Mesodermal cell (in vitro differentiated cells): Measurements from ENCODE around the gene ABCA13.

Source experiments
- H3K27ac ChIP-seq: 2 replicates; pipeline ENCODE4 v1.7.0; 2013; ENCODE audit warnings: mild to moderate bottlenecking, low read depth, low read length, moderate library complexity; ENCODE audit not compliant: severe bottlenecking
- H3K36me3 ChIP-seq: 2 replicates; pipeline ENCODE4 v1.7.1; 2013; ENCODE audit warnings: mild to moderate bottlenecking, low read length, moderate library complexity; ENCODE audit not compliant: control insufficient read depth, insufficient read depth
- H3K4me1 ChIP-seq: one replicate; pipeline ENCODE4 v1.7.1; 2013; ENCODE audit warnings: mild to moderate bottlenecking, low read length; ENCODE audit not compliant: insufficient read depth, control insufficient read depth, poor library complexity, severe bottlenecking
- H3K4me3 ChIP-seq: 2 replicates; pipeline ENCODE4 v1.7.0; 2013; ENCODE audit warnings: low read length, control low read depth, mild to moderate bottlenecking; ENCODE audit not compliant: insufficient read depth, poor library complexity, severe bottlenecking; ENCODE audit errors: extremely low read depth
- H3K9me3 ChIP-seq: 2 replicates; pipeline ENCODE4 v1.7.1; 2013; ENCODE audit warnings: mild to moderate bottlenecking, low read length, moderate library complexity; ENCODE audit not compliant: control insufficient read depth
- WGBS, 2 experiments: methylation state at CpG; one replicate each; pipeline ENCODE4 v1.1.5; 2013; ENCODE audit warnings: missing lambda C conversion rate in 2 of 2; ENCODE audit not compliant: insufficient coverage in 2 of 2; 5-methylcytosine and 5-hydroxymethylcytosine counted together

ABCA13 gene

DNA sequence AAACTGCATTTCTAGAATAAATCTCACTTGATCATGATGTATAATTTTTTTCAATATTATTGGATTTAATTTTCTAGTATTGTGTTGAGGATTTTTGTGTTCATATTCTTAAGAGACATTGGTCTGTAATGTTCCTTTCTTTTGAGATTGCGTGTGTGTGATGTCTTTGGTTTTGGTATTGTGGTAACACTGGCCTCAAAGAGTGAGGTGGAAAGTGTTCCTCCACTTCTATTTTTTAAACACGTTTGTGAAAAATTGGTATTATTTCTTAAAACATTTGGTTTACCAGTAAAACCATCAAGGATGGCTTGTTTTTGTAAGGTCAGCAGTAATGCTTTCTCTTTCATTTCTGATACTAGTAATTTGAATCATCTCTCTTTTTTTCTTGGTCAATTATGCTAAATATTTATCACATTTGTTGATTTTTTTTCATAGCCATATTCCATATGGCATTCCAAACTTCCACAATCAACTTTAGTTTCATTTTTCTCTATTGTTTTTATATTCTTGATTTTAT lies 462.9 kb downstream of the ABCA13 start:
- no CpG with 5 or more reads among the region's 2 CpGs for WGBS, 2 experiments
- Histone ChIP-seq H3K4me1 (peaks cover 14% of the 10 kb centered on the region), H3K4me3 (no peak overlapping the region), H3K36me3 (no peaks in the 10 kb centered on the region), H3K9me3 (no peaks in the 10 kb centered on the region), H3K27ac (no peak overlapping the region)

DNA sequence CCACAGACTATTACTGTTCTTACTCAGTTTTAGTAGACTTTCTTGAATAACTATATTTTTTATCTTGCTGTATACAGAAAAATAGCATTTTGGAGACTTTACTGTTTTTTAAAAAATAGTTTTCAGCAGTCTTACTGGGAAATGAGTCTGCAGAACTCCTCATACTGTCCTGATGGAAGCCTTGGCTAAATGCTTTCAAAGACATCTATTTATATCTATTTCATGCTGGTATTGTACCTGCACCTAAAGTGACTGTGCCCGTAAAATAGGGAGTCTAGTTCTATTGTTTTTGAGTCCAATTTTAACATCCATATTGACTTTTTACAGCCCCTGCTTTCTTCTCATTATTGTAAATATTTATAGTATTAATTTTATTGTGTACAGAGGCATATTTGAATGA lies 464.5 kb downstream of the ABCA13 start:
- WGBS, 2 experiments = no CpG with 5 or more reads among the region's 1 CpG
- no peaks in the 10 kb centered on the region for H3K9me3 ChIP-seq
- H3K4me1 ChIP-seq = peaks cover 14% of the 10 kb centered on the region
- no peak overlapping the region for H3K27ac ChIP-seq
- H3K36me3 ChIP-seq = no peaks in the 10 kb centered on the region
- H3K4me3 ChIP-seq = no peak overlapping the region

DNA sequence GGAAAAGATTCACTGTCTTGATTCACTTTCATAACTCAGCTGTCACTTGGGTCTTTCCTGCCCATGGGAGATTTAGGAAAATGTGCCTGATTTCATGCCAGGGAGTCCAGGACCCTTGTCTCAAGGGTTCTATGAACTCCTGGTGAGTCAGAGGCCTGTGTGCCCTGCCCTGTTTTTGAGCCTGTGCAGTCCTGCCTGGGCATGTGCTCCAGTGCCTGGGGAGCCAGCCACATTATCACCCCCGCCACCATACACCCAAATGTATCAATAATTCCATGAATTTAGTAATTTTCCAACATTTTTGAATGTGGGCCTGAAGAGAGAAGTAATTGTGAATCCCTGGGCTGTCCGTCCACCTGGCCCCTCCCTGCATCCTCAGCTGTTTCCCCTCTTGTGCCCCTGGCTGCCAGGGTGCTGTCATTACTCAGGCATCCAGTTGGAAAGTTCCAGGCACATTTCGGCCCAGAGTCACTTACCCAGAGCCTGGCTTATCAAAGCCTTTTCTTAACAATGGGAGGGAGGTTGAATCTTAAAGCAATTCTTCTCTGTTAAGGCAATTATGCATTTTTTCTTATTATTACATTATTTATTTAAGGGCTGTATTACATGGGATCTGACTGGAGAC lies 465.2 kb downstream of the ABCA13 start:
- H3K4me1 ChIP-seq = peaks cover 14% of the 10 kb centered on the region
- peak overlapping the region; percentile 73 for H3K27ac ChIP-seq
- H3K36me3 ChIP-seq = no peaks in the 10 kb centered on the region
- H3K9me3 ChIP-seq = no peaks in the 10 kb centered on the region
- H3K4me3 ChIP-seq = no peak overlapping the region
- whole genome bisulfite sequencing, 2 experiments = no CpG with 5 or more reads among the region's 3 CpGs

DNA sequence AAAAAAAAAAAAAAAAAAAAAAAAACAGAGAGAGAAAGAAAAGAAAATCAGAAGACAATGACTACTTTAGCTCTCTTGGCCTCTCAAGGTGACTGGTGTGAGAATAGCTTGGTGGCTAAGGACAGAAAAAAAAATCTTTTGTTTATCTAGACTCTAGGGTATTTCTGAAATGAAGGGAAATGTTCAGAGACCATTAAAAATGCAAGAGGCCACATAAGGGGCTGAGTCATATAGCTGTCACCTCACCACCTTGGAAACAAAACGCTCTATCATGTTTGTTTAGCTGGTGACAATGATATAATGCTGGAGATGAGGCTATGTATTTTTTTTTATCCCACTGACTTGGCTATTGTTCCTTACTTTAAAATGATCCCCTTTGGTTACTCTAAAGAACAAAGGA lies 466.1 kb downstream of the ABCA13 start:
- Histone ChIP-seq H3K36me3 (no peaks in the 10 kb centered on the region), H3K9me3 (no peaks in the 10 kb centered on the region), H3K27ac (peak overlapping the region; percentile 73), H3K4me1 (peaks cover 14% of the 10 kb centered on the region), H3K4me3 (no peak overlapping the region)
- WGBS, 2 experiments = no CpG with 5 or more reads among the region's 1 CpG

DNA sequence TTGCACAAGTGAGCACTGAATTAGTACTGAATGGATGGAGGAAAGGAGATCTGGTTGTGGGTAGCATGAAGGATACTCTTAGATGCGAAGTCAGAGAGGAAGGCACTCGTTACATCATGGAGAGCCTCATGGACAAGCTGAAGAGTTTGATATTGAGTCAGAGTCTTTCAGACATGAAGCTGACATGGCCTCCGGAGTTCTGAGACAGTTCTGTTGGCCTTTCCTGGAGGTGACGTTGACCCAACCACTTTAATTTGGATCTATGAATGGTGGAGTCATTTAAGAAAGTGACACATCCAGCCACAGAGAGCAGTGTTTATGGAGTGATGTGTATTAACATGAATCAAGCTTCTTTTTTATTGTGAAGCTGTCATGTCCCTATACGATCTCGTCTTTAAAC lies 466.8 kb downstream of the ABCA13 start:
- H3K4me3 ChIP-seq = no peak overlapping the region
- WGBS, 2 experiments = 95 to 97% methylated on average over 5 to 6 of the region's 6 CpGs

DNA sequence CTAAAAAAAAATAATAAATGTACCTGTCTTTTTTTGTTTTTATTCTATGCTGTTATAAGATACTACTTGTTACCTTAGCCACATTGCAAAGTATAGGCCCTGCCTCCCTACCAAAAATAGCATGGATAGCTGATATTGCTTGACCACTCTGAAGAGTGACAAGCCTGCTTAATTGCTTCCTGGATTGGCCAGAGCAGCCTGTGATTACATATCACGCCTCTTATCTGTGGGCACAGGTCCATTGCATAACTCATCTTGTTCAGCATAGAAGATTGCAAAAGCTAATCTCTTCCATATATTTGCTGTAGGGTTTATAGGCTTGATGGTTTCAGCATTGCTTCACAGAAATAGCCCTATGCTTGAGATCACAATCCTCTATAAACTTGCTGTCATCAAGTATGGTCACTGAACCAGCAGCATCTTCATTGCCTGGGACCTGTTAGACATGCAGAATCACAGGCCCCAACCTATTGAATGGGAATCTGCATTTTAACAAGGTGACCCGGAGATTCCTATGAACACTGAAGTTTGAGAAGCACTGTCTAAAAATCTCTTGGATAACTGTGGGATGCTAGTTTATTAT lies 472.3 kb downstream of the ABCA13 start:
- H3K9me3 ChIP-seq = no peaks in the 10 kb centered on the region
- H3K27ac ChIP-seq = no peak overlapping the region
- WGBS, 2 experiments = 83 to 100% methylated on average over 1 to 2 of the region's 2 CpGs
- no peaks in the 10 kb centered on the region for H3K36me3 ChIP-seq
- no peak overlapping the region for H3K4me3 ChIP-seq
- no peaks in the 10 kb centered on the region for H3K4me1 ChIP-seq

More for the DNA sequence above, 466.8 kb downstream of the ABCA13 start:
- Histone ChIP-seq H3K4me1 (peaks cover 14% of the 10 kb centered on the region), H3K36me3 (no peaks in the 10 kb centered on the region), H3K27ac (no peak overlapping the region), H3K9me3 (no peaks in the 10 kb centered on the region)

DNA sequence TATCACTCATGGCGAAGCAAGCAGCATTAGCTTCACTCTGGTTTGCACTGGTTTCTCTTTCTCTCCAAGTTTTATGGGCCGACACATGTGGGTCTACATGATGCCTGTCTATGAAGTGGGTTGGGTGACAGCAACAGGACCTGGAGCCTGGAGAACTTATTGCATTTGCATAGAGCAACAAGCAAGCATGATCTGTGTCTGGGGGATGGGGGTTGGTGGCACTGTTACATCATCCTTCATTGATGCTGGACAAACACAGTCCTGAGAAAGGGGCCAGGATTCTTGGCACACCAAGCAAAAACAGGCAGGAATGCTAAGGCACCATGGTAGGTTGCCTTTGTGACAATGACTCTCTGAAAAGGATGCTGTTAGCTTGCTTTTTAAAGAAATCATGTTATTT lies 486.9 kb downstream of the ABCA13 start:
- Histone ChIP-seq H3K36me3 (no peaks in the 10 kb centered on the region), H3K9me3 (no peaks in the 10 kb centered on the region), H3K27ac (no peak overlapping the region), H3K4me3 (no peak overlapping the region), H3K4me1 (no peaks in the 10 kb centered on the region)
- WGBS, 2 experiments = 90 to 93% methylated on average over 1 to 2 of the region's 2 CpGs

DNA sequence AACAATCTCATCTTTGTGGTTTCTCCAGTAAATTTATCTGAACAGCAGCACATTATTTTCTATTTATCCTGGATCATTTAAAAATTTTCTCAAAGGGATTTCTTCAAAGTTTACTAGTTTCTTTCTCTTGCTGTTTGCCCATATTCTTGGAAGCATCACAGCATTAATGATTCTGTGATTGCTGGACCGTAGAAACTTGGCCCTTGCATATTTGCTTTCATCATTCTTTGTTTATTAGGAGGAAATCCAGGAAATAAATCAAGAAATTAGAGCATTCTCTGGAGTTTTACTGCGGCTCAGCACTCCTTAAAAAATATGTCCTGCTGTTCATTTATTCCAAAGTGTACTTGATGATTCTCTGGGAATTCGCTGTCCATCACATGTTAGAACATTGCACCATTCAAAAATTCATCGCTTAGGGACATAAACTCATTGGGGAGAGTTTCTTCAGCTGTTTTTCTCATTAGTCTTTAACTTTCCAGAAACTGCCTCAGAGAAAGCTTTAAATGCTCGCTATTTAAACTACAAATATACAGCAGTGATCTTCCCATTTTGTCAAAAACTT lies 489.1 kb downstream of the ABCA13 start:
- Histone ChIP-seq H3K27ac (no peak overlapping the region), H3K9me3 (no peaks in the 10 kb centered on the region), H3K4me3 (no peak overlapping the region), H3K36me3 (no peaks in the 10 kb centered on the region), H3K4me1 (no peaks in the 10 kb centered on the region)
- 94% methylated on average over 4 of the region's 5 CpGs; no CpG with 5 or more reads in 1 of the 2 experiments for WGBS, 2 experiments

DNA sequence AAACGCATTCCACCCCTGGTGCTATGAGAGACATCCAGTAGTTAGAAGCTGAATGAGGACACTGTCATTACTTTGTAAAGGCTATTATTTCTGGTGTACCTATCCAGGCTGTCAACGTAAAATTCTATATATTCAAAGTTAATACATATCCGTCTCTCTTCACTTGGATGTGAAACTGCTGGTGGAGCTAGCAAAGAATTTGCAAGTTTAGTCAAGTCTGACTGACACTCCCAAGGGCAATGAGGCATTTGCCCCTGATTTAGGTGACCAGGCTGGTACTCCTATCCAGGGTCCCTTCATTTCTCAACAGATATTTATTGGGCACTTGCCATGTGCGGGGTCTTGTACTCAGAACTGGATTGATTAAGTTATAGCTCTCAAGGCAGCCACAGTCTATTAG lies 493.0 kb downstream of the ABCA13 start:
- H3K4me3 ChIP-seq = no peak overlapping the region
- H3K27ac ChIP-seq = no peak overlapping the region
- no peaks in the 10 kb centered on the region for H3K4me1 ChIP-seq
- WGBS, 2 experiments = 90 to 100% methylated on average over 1 to 2 of the region's 4 CpGs
- no peaks in the 10 kb centered on the region for H3K36me3 ChIP-seq
- H3K9me3 ChIP-seq = no peaks in the 10 kb centered on the region

DNA sequence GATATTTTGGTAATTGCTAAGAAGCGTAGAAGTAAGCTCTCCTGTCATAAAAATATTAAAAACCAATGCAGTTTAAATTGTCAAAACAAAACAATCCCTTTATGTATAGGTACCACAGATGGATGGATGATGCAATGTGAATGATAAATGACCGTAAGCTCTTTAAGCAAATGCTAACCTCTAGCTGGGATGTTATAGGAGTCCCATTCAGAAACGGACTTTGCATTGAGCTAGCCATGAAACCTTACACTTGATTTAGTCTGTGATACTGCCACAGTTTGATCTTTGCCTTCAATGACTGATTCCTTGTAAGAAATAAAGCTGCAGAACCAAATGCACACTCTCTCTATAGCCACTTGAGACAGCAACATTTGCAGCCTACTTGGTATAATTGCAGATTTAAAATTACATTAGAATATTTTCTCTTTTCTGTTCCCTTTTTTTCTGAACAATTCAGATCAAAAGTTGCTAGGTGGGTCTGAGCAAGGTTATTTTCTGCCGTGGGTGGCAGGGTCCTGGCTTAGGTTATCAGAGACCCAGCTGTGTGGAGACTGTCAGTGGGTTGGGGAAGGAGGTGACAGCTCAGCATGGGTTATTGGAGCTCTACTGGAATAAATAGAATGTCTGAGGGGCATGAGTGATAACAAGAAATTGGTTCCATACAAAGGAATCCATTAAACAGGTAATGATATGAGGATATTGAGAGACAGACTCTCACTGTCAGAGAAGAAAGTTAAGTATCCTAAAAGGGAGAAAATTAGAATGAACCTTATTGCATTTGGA lies 494.3 kb downstream of the ABCA13 start:
- Histone ChIP-seq H3K4me1 (no peaks in the 10 kb centered on the region), H3K36me3 (no peaks in the 10 kb centered on the region), H3K4me3 (no peak overlapping the region), H3K27ac (no peak overlapping the region), H3K9me3 (no peaks in the 10 kb centered on the region)
- 76 to 96% methylated on average over 3 of the region's 4 CpGs for WGBS, 2 experiments
